Neuronal stem cell (in vitro differentiated cells): ENCODE data around the gene AIPL1.

Experiments used
- DNase-seq: peaks from one replicate; pipeline ENCODE4 v3.0.0-alpha.2; 2013; ENCODE audit warnings: low spot score
- H2AFZ ChIP-seq: one replicate; pipeline ENCODE4 v1.6.1; 2013; ENCODE audit warnings: mild to moderate bottlenecking, low read length, inconsistent platforms
- H2AK5ac ChIP-seq: 2 replicates; pipeline ENCODE4 v1.6.1; 2013; ENCODE audit warnings: low read depth, mild to moderate bottlenecking, inconsistent platforms, low read length, moderate library complexity, mixed read lengths
- H2BK120ac ChIP-seq: 2 replicates; pipeline ENCODE4 v1.6.1; 2013; ENCODE audit warnings: low read depth, mild to moderate bottlenecking, inconsistent platforms, low read length, moderate library complexity, mixed read lengths
- H2BK12ac ChIP-seq: one replicate; pipeline ENCODE4 v1.6.1; 2013; ENCODE audit warnings: low read length, inconsistent platforms
- H2BK15ac ChIP-seq: 2 replicates; pipeline ENCODE4 v1.6.1; 2013; ENCODE audit warnings: mild to moderate bottlenecking, low read length, inconsistent platforms, mixed read lengths
- H2BK5ac ChIP-seq: one replicate; pipeline ENCODE4 v1.6.1; 2013; ENCODE audit warnings: inconsistent platforms, mild to moderate bottlenecking, low read length, moderate library complexity
- H3K14ac ChIP-seq: one replicate; pipeline ENCODE4 v1.6.1; 2013; ENCODE audit warnings: low read length, inconsistent platforms
- H3K18ac ChIP-seq: 2 replicates; pipeline ENCODE4 v1.6.1; 2013; ENCODE audit warnings: low read length, inconsistent platforms
- H3K23ac ChIP-seq: 2 replicates; pipeline ENCODE4 v1.6.1; 2013; ENCODE audit warnings: low read depth, mild to moderate bottlenecking, mixed read lengths, low read length, inconsistent platforms; ENCODE audit not compliant: poor library complexity
- H3K27ac ChIP-seq: replicated peaks from 3 replicates; pipeline ENCODE4 v1.5.1; 2013; ENCODE audit warnings: low read length, inconsistent platforms
- H3K27me3 ChIP-seq, 3 experiments: 2 replicates each; pipeline ENCODE4 v1.6.1; 2013; ENCODE audit warnings: low read length in 3 of 3, mild to moderate bottlenecking in 2 of 3, inconsistent platforms in 1 of 3, low read depth in 1 of 3, mixed read lengths in 1 of 3, moderate library complexity in 1 of 3; ENCODE audit not compliant: control insufficient read depth in 3 of 3, insufficient read depth in 3 of 3
- H3K36me3 ChIP-seq, 2 donors: replicated peaks in 1 of 2; 2 replicates each; pipeline ENCODE4 v1.6.1; 2013; ENCODE audit warnings: low read length in 2 of 2; ENCODE audit not compliant: control insufficient read depth in 2 of 2, insufficient read depth in 2 of 2
- H3K4ac ChIP-seq: 2 replicates; pipeline ENCODE4 v1.6.1; 2013; ENCODE audit warnings: inconsistent platforms, mild to moderate bottlenecking, low read length, moderate library complexity
- H3K4me1 ChIP-seq, 2 donors: 1 replicate in 1 of 2; 2 replicates in 1 of 2; pipeline ENCODE4 v1.6.1; 2013; ENCODE audit warnings: low read length in 2 of 2, low read depth in 1 of 2; ENCODE audit not compliant: control insufficient read depth in 2 of 2, insufficient read depth in 1 of 2
- H3K4me2 ChIP-seq: one replicate; pipeline ENCODE4 v1.6.1; 2013; ENCODE audit warnings: mild to moderate bottlenecking, low read length, inconsistent platforms; ENCODE audit not compliant: insufficient read depth, poor library complexity, severe bottlenecking
- H3K4me3 ChIP-seq, 2 donors: 2 replicates each; pipeline ENCODE4 v1.5.1; 2013; ENCODE audit warnings: low read length in 2 of 2, mild to moderate bottlenecking in 2 of 2, inconsistent platforms in 1 of 2, moderate library complexity in 1 of 2
- H3K79me1 ChIP-seq: one replicate; pipeline ENCODE4 v1.6.1; 2013; ENCODE audit warnings: low read depth, mild to moderate bottlenecking, inconsistent platforms, low read length, moderate library complexity
- H3K9ac ChIP-seq: one replicate; pipeline ENCODE4 v1.6.1; 2013; ENCODE audit warnings: mild to moderate bottlenecking, low read depth, low read length, inconsistent platforms; ENCODE audit not compliant: poor library complexity
- H3K9me3 ChIP-seq, 2 donors: replicated peaks in 1 of 2; 2 replicates each; pipeline versions ENCODE3 to v1.6.1; 2013; ENCODE audit warnings: low read length in 2 of 2, mild to moderate bottlenecking in 2 of 2, inconsistent platforms in 1 of 2, low read depth in 1 of 2, mixed read lengths in 1 of 2, moderate library complexity in 1 of 2; ENCODE audit not compliant: control insufficient read depth in 2 of 2, insufficient read depth in 1 of 2
- H4K8ac ChIP-seq: one replicate; pipeline ENCODE4 v1.6.1; 2013; ENCODE audit warnings: low read depth, mild to moderate bottlenecking, inconsistent platforms, low read length, moderate library complexity
- H4K91ac ChIP-seq: one replicate; pipeline ENCODE4 v1.6.1; 2013; ENCODE audit warnings: low read length, low read depth, mild to moderate bottlenecking, inconsistent platforms; ENCODE audit not compliant: poor library complexity
- WGBS, 2 donors: extraction: QIAGEN DNeasy Blood & Tissue Kit; methylation state at CpG; one replicate each; pipeline ENCODE4 v1.1.7; 2013; ENCODE audit warnings: missing lambda C conversion rate in 2 of 2, mixed read lengths in 1 of 2; ENCODE audit not compliant: insufficient read length in 2 of 2, insufficient replicate concordance in 1 of 2; ENCODE audit errors: extremely low coverage in 2 of 2; 5-methylcytosine and 5-hydroxymethylcytosine counted together

The AIPL1 gene

DNA sequence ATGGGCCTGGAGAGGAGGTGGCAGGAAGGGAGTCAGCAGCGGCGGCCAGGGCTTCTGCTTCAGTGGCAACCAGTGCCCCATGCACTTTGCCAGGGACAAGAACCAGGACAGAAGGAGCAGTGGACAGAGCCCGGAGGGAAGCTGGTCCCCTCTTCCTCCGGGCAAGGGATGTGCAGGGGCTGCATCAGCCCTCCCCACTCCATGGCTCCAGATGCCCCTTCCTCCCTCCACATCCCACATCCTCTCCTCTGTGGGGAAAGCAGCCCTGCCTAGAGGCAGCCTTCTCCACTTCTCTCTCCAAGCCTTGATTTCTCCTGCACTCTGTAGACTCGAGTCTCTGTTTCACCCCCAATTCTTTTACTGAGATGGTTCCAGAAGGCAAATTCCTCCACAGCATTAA lies 50.4 kb downstream of the AIPL1 start:
- Histone ChIP-seq H3K36me3 (no peaks in the 10 kb centered on the region), H4K8ac (no peak overlapping the region), H3K27me3 (no peaks in the 10 kb centered on the region), H2AK5ac (no peak overlapping the region), H3K27ac (no peak overlapping the region), H2AFZ (no peak overlapping the region), H3K9ac (no peak overlapping the region), H3K23ac (no peak overlapping the region), H3K14ac (no peak overlapping the region), H3K4me1 (no peaks in the 10 kb centered on the region), H3K4me2 (no peak overlapping the region), H4K91ac (no peak overlapping the region), H3K4me3 (no peak overlapping the region), H3K4ac (no peak overlapping the region), H3K9me3 (peaks cover 2 to 9% of the 10 kb centered on the region in 2 donors), H2BK15ac (no peak overlapping the region), H2BK12ac (no peak overlapping the region), H2BK5ac (no peak overlapping the region), H2BK120ac (no peak overlapping the region), H3K79me1 (no peaks in the 10 kb centered on the region), H3K18ac (no peak overlapping the region)
- DNase-seq, result no peak
- WGBS, 2 donors, result no CpG with 5 or more reads among the region's 5 CpGs

DNA sequence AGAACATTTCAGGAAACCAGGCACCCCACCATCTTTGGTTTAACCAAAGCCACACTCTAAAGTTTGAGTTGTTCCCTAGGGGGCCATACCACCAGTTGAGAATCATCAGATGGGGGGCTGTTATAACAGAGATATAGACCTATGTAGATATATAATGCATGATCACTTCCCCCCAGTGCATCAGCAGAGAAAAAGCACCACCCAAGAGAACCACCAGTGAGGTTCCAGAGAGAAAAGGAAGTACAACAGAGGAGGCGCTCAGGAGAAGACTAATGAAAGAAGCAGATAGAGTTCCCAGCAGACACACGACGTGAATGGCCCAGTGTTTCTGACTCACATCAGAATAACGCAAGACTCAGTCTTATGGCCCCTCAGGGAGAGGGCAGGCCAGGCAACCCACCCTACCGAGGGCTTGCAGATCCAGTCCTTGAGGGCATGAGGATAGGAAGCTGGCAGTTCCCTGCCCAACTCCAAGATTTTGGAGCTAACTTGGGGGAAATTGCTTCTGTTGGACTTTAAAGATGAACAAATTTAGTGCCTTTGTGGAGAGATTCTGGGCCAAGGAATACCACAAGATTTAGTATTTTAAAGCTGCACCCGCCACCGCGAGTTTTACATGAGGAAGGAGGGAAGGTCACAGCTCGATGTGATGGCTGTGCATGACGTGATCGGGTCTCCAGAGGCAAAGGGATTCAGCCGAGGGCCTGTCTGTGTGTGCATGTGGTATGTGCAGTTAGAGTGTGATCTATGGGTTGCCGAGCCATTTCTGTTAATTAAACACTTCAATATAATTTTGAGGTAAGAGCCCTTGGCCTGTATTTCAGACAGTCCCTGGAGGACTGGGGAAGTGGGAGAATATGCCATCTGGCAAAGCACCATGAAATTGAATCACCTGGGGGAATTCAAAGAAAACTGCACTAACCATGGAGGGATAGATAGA lies 53.1 kb downstream of the AIPL1 start:
- H3K9me3 ChIP-seq, result peaks cover 5 to 21% of the 10 kb centered on the region in 2 donors
- no peak overlapping the region for H2BK120ac ChIP-seq
- H3K4me3 ChIP-seq, result no peak overlapping the region
- H3K9ac ChIP-seq, result no peak overlapping the region
- WGBS, 2 donors, result no CpG with 5 or more reads among the region's 13 CpGs
- H4K8ac ChIP-seq, result no peak overlapping the region
- no peak overlapping the region for H2AK5ac ChIP-seq
- no peak for DNase-seq
- H3K4ac ChIP-seq, result no peak overlapping the region
- no peaks in the 10 kb centered on the region for H3K79me1 ChIP-seq
- no peak overlapping the region for H3K23ac ChIP-seq
- peaks cover 6 to 7% of the 10 kb centered on the region in 2 donors for H3K4me1 ChIP-seq
- H2AFZ ChIP-seq, result no peak overlapping the region
- H3K27ac ChIP-seq, result no peak overlapping the region
- no peak overlapping the region for H2BK12ac ChIP-seq
- H3K36me3 ChIP-seq, result no peaks in the 10 kb centered on the region
- H3K14ac ChIP-seq, result no peak overlapping the region
- H3K4me2 ChIP-seq, result no peak overlapping the region
- no peak overlapping the region for H2BK5ac ChIP-seq
- no peak overlapping the region for H3K18ac ChIP-seq
- no peak overlapping the region for H4K91ac ChIP-seq
- H3K27me3 ChIP-seq, result no peaks in the 10 kb centered on the region
- no peak overlapping the region for H2BK15ac ChIP-seq

DNA sequence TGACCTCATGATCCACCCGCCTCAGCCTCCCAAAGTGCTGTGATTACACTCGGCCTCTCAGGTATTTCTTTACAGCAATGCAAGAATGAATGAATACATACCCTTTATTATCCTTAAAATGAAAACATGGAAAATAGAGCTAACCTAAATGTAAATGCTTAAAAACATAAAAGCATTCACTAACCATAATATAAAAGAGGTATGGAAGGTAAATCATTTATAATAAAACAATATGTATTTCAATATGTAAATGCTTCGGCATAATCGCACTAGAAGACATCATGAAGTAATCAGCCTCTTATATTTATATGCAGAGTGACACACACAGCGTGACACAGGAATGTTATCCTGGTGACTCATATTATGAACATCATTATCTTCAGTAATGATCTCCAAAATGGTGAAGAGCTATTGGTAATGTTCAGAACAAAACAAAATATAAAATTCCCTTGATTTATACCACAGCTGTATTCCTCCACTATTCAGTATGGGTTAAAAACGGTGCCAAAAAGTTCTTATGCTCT lies 53.9 kb downstream of the AIPL1 start:
- H2AK5ac ChIP-seq, result no peak overlapping the region
- no peaks in the 10 kb centered on the region for H3K36me3 ChIP-seq
- no peak overlapping the region for H3K14ac ChIP-seq
- H3K4me1 ChIP-seq, result peaks cover 7 to 12% of the 10 kb centered on the region in 2 donors
- no peak overlapping the region for H2BK15ac ChIP-seq
- H3K9me3 ChIP-seq, result peaks cover 5 to 21% of the 10 kb centered on the region in 2 donors
- no peak overlapping the region for H3K27ac ChIP-seq
- no peaks in the 10 kb centered on the region for H3K27me3 ChIP-seq
- H2BK12ac ChIP-seq, result no peak overlapping the region
- no peak overlapping the region for H3K4me2 ChIP-seq
- H3K4ac ChIP-seq, result no peak overlapping the region
- H2BK120ac ChIP-seq, result no peak overlapping the region
- H3K9ac ChIP-seq, result no peak overlapping the region
- no peak overlapping the region for H3K18ac ChIP-seq
- H2BK5ac ChIP-seq, result no peak overlapping the region
- no peak overlapping the region for H3K4me3 ChIP-seq
- H3K79me1 ChIP-seq, result no peaks in the 10 kb centered on the region
- H2AFZ ChIP-seq, result no peak overlapping the region
- no CpG with 5 or more reads among the region's 6 CpGs for WGBS, 2 donors
- DNase-seq, result no peak
- no peak overlapping the region for H3K23ac ChIP-seq
- H4K8ac ChIP-seq, result no peak overlapping the region
- no peak overlapping the region for H4K91ac ChIP-seq

DNA sequence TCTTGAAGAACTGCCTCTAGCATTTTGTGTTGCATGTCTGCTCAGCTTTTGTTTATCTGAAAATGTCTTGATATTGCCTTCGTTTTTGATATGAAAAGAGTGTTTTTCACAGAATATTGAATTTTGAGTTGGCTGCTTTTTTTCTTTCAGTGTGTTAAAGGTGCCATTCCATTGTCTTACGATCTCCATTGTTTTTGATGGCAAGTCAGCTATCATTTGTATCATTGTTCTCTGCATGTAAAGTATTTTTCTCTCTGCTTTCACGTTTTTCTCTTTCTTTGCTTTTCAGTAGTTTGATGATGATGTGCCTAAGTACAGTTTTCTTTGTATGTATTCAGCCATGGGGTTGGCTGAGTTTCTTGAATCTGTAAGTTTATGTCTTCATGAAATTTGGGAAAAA lies 57.0 kb downstream of the AIPL1 start:
- Histone ChIP-seq H2BK12ac (no peak overlapping the region), H3K9me3 (peaks cover 5 to 21% of the 10 kb centered on the region in 2 donors), H2BK15ac (no peak overlapping the region), H3K27ac (no peak overlapping the region), H2AFZ (no peak overlapping the region), H3K4me1 (peaks cover 18 to 27% of the 10 kb centered on the region in 2 donors), H3K4ac (no peak overlapping the region), H3K4me2 (no peak overlapping the region), H3K14ac (no peak overlapping the region), H2BK120ac (no peak overlapping the region), H2AK5ac (no peak overlapping the region), H3K9ac (no peak overlapping the region), H3K27me3 (no peaks in the 10 kb centered on the region), H4K8ac (no peak overlapping the region), H4K91ac (no peak overlapping the region), H3K18ac (no peak overlapping the region), H2BK5ac (no peak overlapping the region), H3K4me3 (no peak overlapping the region), H3K79me1 (no peaks in the 10 kb centered on the region), H3K36me3 (no peaks in the 10 kb centered on the region), H3K23ac (no peak overlapping the region)
- DNase-seq, result no peak
- no CpG with 5 or more reads among the region's 3 CpGs for WGBS, 2 donors
